22Rv1 (cell line): ENCODE data around the gene BACH2.

Source experiments
- ZFX ChIP-seq: fragments of 450-650 bp; IDR thresholded peaks from 2 replicates; pipeline ENCODE4 v1.6.1; 2017; ENCODE audit warnings: antibody characterized with exemption, borderline replicate concordance
- TF ChIP-seq, protein P1 (sequence below): fragments of 450-650 bp; IDR thresholded peaks from 2 replicates; pipeline ENCODE4 v1.5.1; 2017; ENCODE audit warnings: mild to moderate bottlenecking

DNA sequence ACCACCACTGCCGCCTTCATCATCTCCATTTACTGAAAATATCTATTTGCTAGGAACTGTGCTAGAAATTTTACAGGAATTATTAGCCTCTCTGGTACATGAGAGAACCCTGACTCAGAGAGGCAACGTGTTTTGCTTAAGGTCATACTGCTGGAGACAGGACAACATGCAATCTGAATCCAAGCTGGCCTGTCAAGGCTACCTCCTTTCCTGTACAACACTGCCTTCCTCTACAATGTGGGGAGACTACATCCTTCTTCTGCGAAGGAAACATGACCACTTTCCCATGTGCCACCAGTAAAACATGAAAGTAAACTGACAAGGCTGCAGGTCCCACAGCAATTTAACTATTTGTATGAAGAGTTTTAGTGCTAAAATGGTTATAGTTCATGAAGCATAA, 200.9 kb downstream of the BACH2 start:
- TF ChIP-seq, protein P1, sequence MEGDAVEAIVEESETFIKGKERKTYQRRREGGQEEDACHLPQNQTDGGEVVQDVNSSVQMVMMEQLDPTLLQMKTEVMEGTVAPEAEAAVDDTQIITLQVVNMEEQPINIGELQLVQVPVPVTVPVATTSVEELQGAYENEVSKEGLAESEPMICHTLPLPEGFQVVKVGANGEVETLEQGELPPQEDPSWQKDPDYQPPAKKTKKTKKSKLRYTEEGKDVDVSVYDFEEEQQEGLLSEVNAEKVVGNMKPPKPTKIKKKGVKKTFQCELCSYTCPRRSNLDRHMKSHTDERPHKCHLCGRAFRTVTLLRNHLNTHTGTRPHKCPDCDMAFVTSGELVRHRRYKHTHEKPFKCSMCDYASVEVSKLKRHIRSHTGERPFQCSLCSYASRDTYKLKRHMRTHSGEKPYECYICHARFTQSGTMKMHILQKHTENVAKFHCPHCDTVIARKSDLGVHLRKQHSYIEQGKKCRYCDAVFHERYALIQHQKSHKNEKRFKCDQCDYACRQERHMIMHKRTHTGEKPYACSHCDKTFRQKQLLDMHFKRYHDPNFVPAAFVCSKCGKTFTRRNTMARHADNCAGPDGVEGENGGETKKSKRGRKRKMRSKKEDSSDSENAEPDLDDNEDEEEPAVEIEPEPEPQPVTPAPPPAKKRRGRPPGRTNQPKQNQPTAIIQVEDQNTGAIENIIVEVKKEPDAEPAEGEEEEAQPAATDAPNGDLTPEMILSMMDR = no peak
- TF ChIP-seq ZFX = no peak
